ENCODE measurements around the gene LONRF2. TPM values are rescaled to one million over a fixed set of nuclear protein-coding genes. Genes with fewer than 3 reads are reported as not detected.

LONRF2 gene
- total and polyA plus RNA-seq, 2 of the 4 experiments (the other 2 are of a cell fraction), result 0.19 to 0.54 TPM

- Histone ChIP-seq H3K27ac (ENCODE audit: insufficient read depth, low read length) (no peak overlapping the region), H3K4me1 (ENCODE audit: control insufficient read depth, insufficient read depth, low read length) (no peaks in the 10 kb centered on the region), H3K36me3 (ENCODE audit: control insufficient read depth, insufficient read depth, low read length) (no peaks in the 10 kb centered on the region), H3K4ac (ENCODE audit: low read depth, low read length) (no peak overlapping the region), H3K4me2 (ENCODE audit: low read depth, low read length) (no peak overlapping the region), H3K23ac (ENCODE audit: low read depth, low read length) (no peak overlapping the region), H3K56ac (ENCODE audit: extremely low read depth, insufficient read depth, low read length) (no peak overlapping the region), H2BK120ac (ENCODE audit: low read depth, low read length) (no peak overlapping the region), H2BK15ac (ENCODE audit: low read depth, low read length) (no peak overlapping the region), H2AK5ac (ENCODE audit: low read depth, low read length) (no peak overlapping the region), H3K9ac (ENCODE audit: low read depth, low read length) (no peak overlapping the region), H4K5ac (ENCODE audit: low read depth, low read length) (no peak overlapping the region), H3K79me1 (ENCODE audit: low read depth in 1 of 2, low read length in 2 of 2) (no peaks in the 10 kb centered on the region), H3K4me3 (ENCODE audit: insufficient read depth, low read depth, low read length) (no peak overlapping the region), H4K20me1 (ENCODE audit: insufficient read depth, low read length) (no peaks in the 10 kb centered on the region), H3K9me1 (ENCODE audit: insufficient read depth, low read length) (no peaks in the 10 kb centered on the region), H3K27me3 (ENCODE audit: control insufficient read depth, insufficient read depth, low read length) (peaks cover 15% of the 10 kb centered on the region), H2BK20ac (ENCODE audit: low read depth, low read length) (no peak overlapping the region), H4K91ac (ENCODE audit: insufficient read depth, low read depth, low read length) (no peak overlapping the region), H3K14ac (replicated peaks; ENCODE audit: low read depth, low read length) (no peak overlapping the region), H2AFZ (replicated peaks; ENCODE audit: low read length, poor library complexity) (no peak overlapping the region), H3K9me3 (ENCODE audit: control insufficient read depth, insufficient read depth, low read length) (peaks cover 3% of the 10 kb centered on the region), H2AK9ac (replicated peaks; ENCODE audit: low read depth, low read length, poor library complexity) (no peak overlapping the region), H3K18ac (ENCODE audit: low read depth, low read length) (no peak overlapping the region), H4K8ac (ENCODE audit: low read depth in 2 of 2, low read length in 2 of 2) (no peak overlapping the region), H2BK5ac (ENCODE audit: low read depth, low read length, poor library complexity, severe bottlenecking) (no peak overlapping the region)
- POLR2A ChIA-PET (ENCODE audit: unreplicated experiment), result no interaction called here
- dilution Hi-C loops (cut with HindIII; ENCODE audit: low sequenced_read_pairs, unreplicated experiment) (no loop called here), in situ Hi-C loops (cut with MboI; ENCODE audit: low sequenced_read_pairs) (no loop called here), intact Hi-C loops (cut with micrococcal nuclease) (no loop called here)
- DNase-seq (no peak), ATAC-seq (ENCODE audit: low read depth) (no peak)
- no TSS peak for BruUV-seq (replicated peaks)
- CTCF ChIA-PET, result no interaction called here
- WGBS, 2 experiments (ENCODE audit: extremely low coverage in 2 of 2, insufficient read length in 1 of 2), result no CpG with 5 or more reads among the region's 1 CpG
- TF ChIP-seq NFE2L2 (IDR thresholded peaks at IDR 0.05; ENCODE audit: low read depth, low read length) (no peak), MXI1 (IDR thresholded peaks at IDR 0.05; ENCODE audit: borderline replicate concordance, low read depth, low read length) (no peak), USF2 (IDR thresholded peaks at IDR 0.05; ENCODE audit: low read depth, low read length) (no peak), RFX5 (IDR thresholded peaks at IDR 0.05; ENCODE audit: low read depth, low read length) (no peak), CTCF (conservative IDR thresholded peaks at IDR 0.05; ENCODE audit: low read depth, low read length) (no peak), FOS (IDR thresholded peaks at IDR 0.05; ENCODE audit: low read depth, low read length) (no peak), CEBPB (IDR thresholded peaks at IDR 0.05; ENCODE audit: low read depth, low read length) (no peak), BHLHE40 (IDR thresholded peaks at IDR 0.05; ENCODE audit: low read depth, low read length) (no peak), RCOR1 (IDR thresholded peaks at IDR 0.05; ENCODE audit: insufficient replicate concordance, low read length) (no peak), CHD1 (IDR thresholded peaks at IDR 0.05; ENCODE audit: low read depth, low read length) (no peak)
Observed at GRCh38 chr2:100303744-100304143, 18.6 kb downstream of the LONRF2 start.

Data from IMR-90 (cell line).